Activated CD8-positive, alpha-beta T cell treated with anti-CD3 and anti-CD28 coated beads for 36 hours (primary cell): Measurements from ENCODE around the gene DTNA. TPM values are rescaled to one million over a fixed set of nuclear protein-coding genes. Genes with fewer than 3 reads are reported as not detected.

Source experiments
- ATAC-seq: fragments of 200-7000 bp; cut with Tn5 transposase; one replicate; pipeline ENCODE4 v1.10.0; 2021; ENCODE audit warnings: mild to moderate bottlenecking, moderate library complexity
- CTCF ChIA-PET: fragments of 350-600 bp; sonication (Branson Sonifier 250); formaldehyde crosslinking; loops from one replicate; lab custom pipeline; 2021; ENCODE audit warnings: antibody characterized with exemption; lab: Charles Lee
- POLR2A ChIA-PET: fragments of 350-600 bp; sonication (Branson Sonifier 250); formaldehyde crosslinking; loops from one replicate; lab custom pipeline; 2021; ENCODE audit warnings: antibody characterized with exemption; lab: Charles Lee
- DNase-seq: peaks from one replicate; pipeline ENCODE4 v3.0.0-alpha.2; 2020
- H3K27ac Mint-ChIP-seq: one replicate; pipeline ENCODE4 v1.8.0; 2021; ENCODE audit warnings: mild to moderate bottlenecking, mixed read lengths
- H3K27me3 Mint-ChIP-seq: one replicate; pipeline ENCODE4 v1.8.0; 2021; ENCODE audit warnings: mixed read lengths
- H3K36me3 Mint-ChIP-seq: one replicate; pipeline ENCODE4 v1.8.0; 2021; ENCODE audit warnings: low read depth, mixed read lengths
- H3K4me1 Mint-ChIP-seq: one replicate; pipeline ENCODE4 v1.8.0; 2021; ENCODE audit warnings: low read depth, mixed read lengths
- H3K4me3 Mint-ChIP-seq: one replicate; pipeline ENCODE4 v1.8.0; 2021; ENCODE audit warnings: mild to moderate bottlenecking, moderate library complexity, mixed read lengths
- H3K9me3 Mint-ChIP-seq: one replicate; pipeline ENCODE4 v1.8.0; 2021; ENCODE audit warnings: mixed read lengths
- CTCF ChIP-seq: fragments of 200-600 bp; IDR thresholded peaks from one replicate; pipeline ENCODE4 v1.8.0; 2022; ENCODE audit warnings: antibody characterized with exemption, mild to moderate bottlenecking
- intact Hi-C: fragments of 100-400 bp; cut with micrococcal nuclease; formaldehyde crosslinking; loops from one replicate; pipeline ENCODE4 v1.10.0; 2022
- total RNA-seq, 2 experiments: library from RNA; stranded (reverse); gene quantifications; one replicate each; pipeline ENCODE4 v1.2.3, GENCODE V29; 2021

DTNA gene
- total RNA-seq, 2 experiments from 2014 or later: 0.40 to 0.41 TPM

- Mint-ChIP-seq H3K4me3 (no peak overlapping the region), H3K4me1 (peaks cover 4% of the 10 kb centered on the region), H3K27me3 (peaks cover 7% of the 10 kb centered on the region), H3K9me3 (no peaks in the 10 kb centered on the region), H3K36me3 (no peaks in the 10 kb centered on the region), H3K27ac (no peak overlapping the region)
- no peak for ATAC-seq
- intact Hi-C loops: no loop called here
- DNase-seq: no peak
- ChIA-PET CTCF (interaction anchor here (1.8 to 2.0 kb wide), 2 partner anchors 8 to 118 kb away, joined by 4 to 5 read pairs; no protein-coding TSS in a partner anchor), POLR2A (no interaction called here)
- TF ChIP-seq CTCF: no peak
Observed at GRCh38 chr18:34779112-34779511, 69.0 kb downstream of the DTNA start.

- Mint-ChIP-seq H3K36me3 (no peaks in the 10 kb centered on the region), H3K27me3 (peaks cover 7% of the 10 kb centered on the region), H3K4me3 (no peak overlapping the region), H3K9me3 (no peaks in the 10 kb centered on the region), H3K27ac (no peak overlapping the region), H3K4me1 (peaks cover 4% of the 10 kb centered on the region)
- DNase-seq: no peak
- intact Hi-C loops: loop anchor here (10.0 kb wide), 1 partner anchor 656 kb away; no protein-coding TSS in a partner anchor
- TF ChIP-seq CTCF: no peak
- POLR2A ChIA-PET: no interaction called here
- ATAC-seq: no peak
- CTCF ChIA-PET: no interaction called here
Observed at GRCh38 chr18:34780856-34781255, 70.8 kb downstream of the DTNA start.

- intact Hi-C loops: loop anchor here (10.0 kb wide), 1 partner anchor 659 kb away; no protein-coding TSS in a partner anchor
- Mint-ChIP-seq H3K9me3 (no peaks in the 10 kb centered on the region), H3K36me3 (no peaks in the 10 kb centered on the region), H3K4me1 (peaks cover 4% of the 10 kb centered on the region), H3K27ac (no peak overlapping the region), H3K4me3 (no peak overlapping the region), H3K27me3 (peaks cover 4% of the 10 kb centered on the region)
- DNase-seq (no peak), ATAC-seq (no peak)
- ChIA-PET POLR2A (no interaction called here), CTCF (interaction anchor here (0.9 to 3.9 kb wide), 4 partner anchors 9 to 307 kb away, joined by 3 to 25 read pairs (median 3); no protein-coding TSS in a partner anchor)
- no peak for TF ChIP-seq CTCF
Observed at GRCh38 chr18:34783501-34783900, 73.4 kb downstream of the DTNA start.

GRCh38 chr18:34786162-34786741 lies 76.2 kb downstream of the DTNA start:
- H3K4me3 Mint-ChIP-seq: no peak overlapping the region
- peaks cover 8% of the 10 kb centered on the region for H3K4me1 Mint-ChIP-seq
- POLR2A ChIA-PET: no interaction called here
- no peak for DNase-seq
- no peaks in the 10 kb centered on the region for H3K36me3 Mint-ChIP-seq
- no peak for ATAC-seq
- H3K9me3 Mint-ChIP-seq: no peaks in the 10 kb centered on the region
- intact Hi-C loops: loop anchor here (10.0 kb wide), 1 partner anchor 661 kb away; no protein-coding TSS in a partner anchor
- CTCF ChIA-PET: interaction anchor here (0.9 to 2.0 kb wide), 6 partner anchors 7 to 125 kb away, joined by 3 to 9 read pairs (median 4); no protein-coding TSS in a partner anchor
- TF ChIP-seq CTCF: no peak
- H3K27me3 Mint-ChIP-seq: peaks cover 13% of the 10 kb centered on the region
- H3K27ac Mint-ChIP-seq: no peak overlapping the region

GRCh38 chr18:34787931-34788532 lies 77.9 kb downstream of the DTNA start:
- no peaks in the 10 kb centered on the region for H3K36me3 Mint-ChIP-seq
- peaks cover 13% of the 10 kb centered on the region for H3K27me3 Mint-ChIP-seq
- peaks cover 8% of the 10 kb centered on the region for H3K4me1 Mint-ChIP-seq
- H3K9me3 Mint-ChIP-seq: no peaks in the 10 kb centered on the region
- no peak overlapping the region for H3K4me3 Mint-ChIP-seq
- intact Hi-C loops: loop anchor here (2.0 to 10.0 kb wide), 2 partner anchors 127 to 663 kb away; no protein-coding TSS in a partner anchor
- CTCF ChIA-PET: interaction anchor here (0.6 to 4.8 kb wide), 15 partner anchors 9 to 665 kb away, joined by 3 to 30 read pairs (median 3); no protein-coding TSS in a partner anchor
- POLR2A ChIA-PET: no interaction called here
- DNase-seq (peak; percentile 58), ATAC-seq (peak; percentile 78)
- TF ChIP-seq CTCF: peak; percentile 82
- H3K27ac Mint-ChIP-seq: no peak overlapping the region
